Measurements from ENCODE around the gene ALG9.

Gene ALG9

DNA sequence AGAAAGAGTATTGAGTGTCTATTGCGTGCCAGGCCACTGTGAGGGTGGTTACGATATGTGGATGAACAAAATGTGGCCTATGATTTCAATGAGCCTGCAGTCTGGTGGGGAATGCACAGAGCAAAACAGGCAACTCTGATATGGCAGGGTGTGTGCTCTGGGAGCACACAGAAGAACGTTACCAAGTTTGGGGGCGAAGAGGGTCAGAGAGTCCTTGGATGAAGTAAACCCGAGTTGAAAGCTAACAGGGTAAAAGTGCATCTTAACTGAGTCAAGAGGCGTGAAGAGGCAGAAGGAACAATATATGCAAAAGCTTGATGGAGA is 8.2 kb upstream of the ALG9 start (continued):
- TF ChIP-seq, protein P1, sequence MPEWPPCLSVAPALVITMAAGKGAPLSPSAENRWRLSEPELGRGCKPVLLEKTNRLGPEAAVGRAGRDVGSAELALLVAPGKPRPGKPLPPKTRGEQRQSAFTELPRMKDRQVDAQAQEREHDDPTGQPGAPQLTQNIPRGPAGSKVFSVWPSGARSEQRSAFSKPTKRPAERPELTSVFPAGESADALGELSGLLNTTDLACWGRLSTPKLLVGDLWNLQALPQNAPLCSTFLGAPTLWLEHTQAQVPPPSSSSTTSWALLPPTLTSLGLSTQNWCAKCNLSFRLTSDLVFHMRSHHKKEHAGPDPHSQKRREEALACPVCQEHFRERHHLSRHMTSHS (tag by site-specific recombination; IDR thresholded peaks at IDR 0.05): no peak

DNA sequence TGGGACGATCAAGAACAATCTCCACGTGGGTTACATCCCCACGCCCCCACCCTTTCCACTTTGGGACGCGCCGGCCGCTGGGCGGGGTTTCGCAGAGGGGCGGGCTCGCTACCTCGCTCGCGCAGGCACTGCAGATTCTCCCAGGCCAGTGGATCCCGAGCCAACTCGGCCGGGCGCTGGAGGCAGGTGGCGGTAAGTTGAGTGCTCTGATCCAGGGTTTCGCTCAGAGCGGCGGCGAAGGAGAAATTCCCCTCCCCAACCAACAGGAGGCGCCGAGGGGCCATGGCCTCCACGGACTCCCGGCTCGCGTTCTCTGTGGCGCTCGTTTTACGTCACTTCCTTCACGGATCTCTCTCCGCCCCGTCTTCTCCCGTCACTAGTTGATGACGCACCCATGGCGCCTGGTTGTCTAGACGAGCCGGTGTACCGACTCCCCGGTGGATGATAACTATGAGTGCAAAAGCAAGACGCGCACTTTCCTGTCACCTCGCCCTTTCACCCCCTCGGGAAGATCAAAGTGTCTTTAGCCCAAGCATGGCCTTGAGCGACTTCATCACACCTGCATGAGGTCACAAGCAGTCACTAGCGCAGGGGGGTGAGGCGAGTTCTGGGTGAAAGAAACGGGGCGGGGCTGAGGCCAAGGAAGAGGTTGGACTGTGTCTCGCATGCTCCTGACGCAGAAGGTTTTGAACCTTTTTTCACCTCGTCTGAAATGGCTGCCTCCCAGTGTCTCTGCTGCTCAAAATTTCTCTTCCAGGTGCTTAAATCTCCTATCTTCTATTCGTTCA is 7.7 kb upstream of the ALG9 start, which contains the start of the genes CFAP68 and FDXACB1:
Gene CFAP68, plus strand, starts transcription at position 693 of the 788 bp plus-strand sequence. Its CDS starts 20 bp downstream, at position 713.
Gene FDXACB1, minus strand, starts transcription at position 317 of the 788 bp plus-strand sequence. Its CDS starts 33 bp downstream, at position 284.
- ChIA-PET POLR2A (interaction anchor here (0.9 to 1.1 kb wide), 2 partner anchors 48 kb away, joined by 4 read pairs; no protein-coding TSS in a partner anchor), CTCF (interaction anchor here (0.6 to 2.0 kb wide), 4 partner anchors 33 to 245 kb away, joined by 3 to 19 read pairs (median 4); no protein-coding TSS in a partner anchor)
- H3K4me1 ChIP-seq (ENCODE audit: control insufficient read depth, insufficient read depth, low read length): no peaks in the 10 kb centered on the region
- H3K36me3 ChIP-seq (ENCODE audit: control insufficient read depth in 2 of 2, insufficient read depth in 1 of 2, low read length in 2 of 2): peaks cover 0 to 16% of the 10 kb centered on the region in 2 experiments; a peak in 1 of 3 replicates
- H3K4me3 ChIP-seq (ENCODE audit: low read depth, low read length): peak within 1 kb of the TSS; percentile 65
- peak within 1 kb of the TSS; percentile 52 for H3K27ac ChIP-seq (ENCODE audit: extremely low read depth, low read depth, low read length)
- no peaks in the 10 kb centered on the region for H3K9me3 ChIP-seq (ENCODE audit: control insufficient read depth, insufficient read depth, low read depth, low read length)
- TF ChIP-seq YY1 (tag by site-specific recombination; IDR thresholded peaks at IDR 0.05): peak; percentile 76; the same call in 1 of the 2 replicates
- TF ChIP-seq ZBTB20 (tag by site-specific recombination; IDR thresholded peaks at IDR 0.05): no peak
- peak; percentile 63 for TF ChIP-seq ZNF654 (tag by site-specific recombination; IDR thresholded peaks at IDR 0.05; ENCODE audit: low read depth)
- TF ChIP-seq ZNF560 (tag by site-specific recombination; IDR thresholded peaks at IDR 0.05; ENCODE audit: borderline replicate concordance): no peak
- peak; percentile 86 for TF ChIP-seq ZBTB6 (tag by site-specific recombination; IDR thresholded peaks at IDR 0.05)
- TF ChIP-seq ZNF362 (tag by site-specific recombination; IDR thresholded peaks at IDR 0.05): 0 out of 2 replicates have a peak, but pooled peaks have one; percentile 16
- no peak for TF ChIP-seq ZNF521 (tag by site-specific recombination; IDR thresholded peaks at IDR 0.05)
- no peak for TF ChIP-seq ZNF423 (tag by site-specific recombination; IDR thresholded peaks at IDR 0.05)
- peak; percentile 73 for TF ChIP-seq ZFHX2 (tag by site-specific recombination; conservative IDR thresholded peaks at IDR 0.05)
- TF ChIP-seq ZNF558 (tag by site-specific recombination; IDR thresholded peaks at IDR 0.05): no peak
- TF ChIP-seq ZNF2 (tag by site-specific recombination; IDR thresholded peaks at IDR 0.05): peak; percentile 56; the same call in 1 of the 2 replicates
- peak; percentile 38; the same call in 1 of the 2 replicates for TF ChIP-seq ZSCAN30 (tag by site-specific recombination; IDR thresholded peaks at IDR 0.05)
- peak; percentile 76 for TF ChIP-seq ZNF366 (tag by site-specific recombination; conservative IDR thresholded peaks at IDR 0.05)
- TF ChIP-seq, protein P2, sequence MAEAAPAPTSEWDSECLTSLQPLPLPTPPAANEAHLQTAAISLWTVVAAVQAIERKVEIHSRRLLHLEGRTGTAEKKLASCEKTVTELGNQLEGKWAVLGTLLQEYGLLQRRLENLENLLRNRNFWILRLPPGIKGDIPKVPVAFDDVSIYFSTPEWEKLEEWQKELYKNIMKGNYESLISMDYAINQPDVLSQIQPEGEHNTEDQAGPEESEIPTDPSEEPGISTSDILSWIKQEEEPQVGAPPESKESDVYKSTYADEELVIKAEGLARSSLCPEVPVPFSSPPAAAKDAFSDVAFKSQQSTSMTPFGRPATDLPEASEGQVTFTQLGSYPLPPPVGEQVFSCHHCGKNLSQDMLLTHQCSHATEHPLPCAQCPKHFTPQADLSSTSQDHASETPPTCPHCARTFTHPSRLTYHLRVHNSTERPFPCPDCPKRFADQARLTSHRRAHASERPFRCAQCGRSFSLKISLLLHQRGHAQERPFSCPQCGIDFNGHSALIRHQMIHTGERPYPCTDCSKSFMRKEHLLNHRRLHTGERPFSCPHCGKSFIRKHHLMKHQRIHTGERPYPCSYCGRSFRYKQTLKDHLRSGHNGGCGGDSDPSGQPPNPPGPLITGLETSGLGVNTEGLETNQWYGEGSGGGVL (tag by site-specific recombination; IDR thresholded peaks at IDR 0.05): no peak
- TF ChIP-seq PATZ1 (tag by site-specific recombination; IDR thresholded peaks at IDR 0.05): peak; percentile 68
- TF ChIP-seq ZNF843 (tag by site-specific recombination; IDR thresholded peaks at IDR 0.05): 0 out of 2 replicates have a peak, but pooled peaks have one; percentile 53
- TF ChIP-seq ZBTB7A (tag by site-specific recombination; IDR thresholded peaks at IDR 0.05; ENCODE audit: low read depth): no peak
- TF ChIP-seq PRDM1 (tag by site-specific recombination; IDR thresholded peaks at IDR 0.05): peak; percentile 62
- TF ChIP-seq AEBP2 (tag by site-specific recombination; IDR thresholded peaks at IDR 0.05; ENCODE audit: borderline replicate concordance): no peak
- TF ChIP-seq ZFP37 (tag by site-specific recombination; IDR thresholded peaks at IDR 0.05): peak; percentile 42; the same call in 1 of the 2 replicates
- peak; percentile 68; the same call in 1 of the 2 replicates for TF ChIP-seq ZNF501 (tag by site-specific recombination; IDR thresholded peaks at IDR 0.05)
- no peak for TF ChIP-seq REPIN1 (tag by site-specific recombination; IDR thresholded peaks at IDR 0.05; ENCODE audit: low read depth)
- TF ChIP-seq, protein P3, sequence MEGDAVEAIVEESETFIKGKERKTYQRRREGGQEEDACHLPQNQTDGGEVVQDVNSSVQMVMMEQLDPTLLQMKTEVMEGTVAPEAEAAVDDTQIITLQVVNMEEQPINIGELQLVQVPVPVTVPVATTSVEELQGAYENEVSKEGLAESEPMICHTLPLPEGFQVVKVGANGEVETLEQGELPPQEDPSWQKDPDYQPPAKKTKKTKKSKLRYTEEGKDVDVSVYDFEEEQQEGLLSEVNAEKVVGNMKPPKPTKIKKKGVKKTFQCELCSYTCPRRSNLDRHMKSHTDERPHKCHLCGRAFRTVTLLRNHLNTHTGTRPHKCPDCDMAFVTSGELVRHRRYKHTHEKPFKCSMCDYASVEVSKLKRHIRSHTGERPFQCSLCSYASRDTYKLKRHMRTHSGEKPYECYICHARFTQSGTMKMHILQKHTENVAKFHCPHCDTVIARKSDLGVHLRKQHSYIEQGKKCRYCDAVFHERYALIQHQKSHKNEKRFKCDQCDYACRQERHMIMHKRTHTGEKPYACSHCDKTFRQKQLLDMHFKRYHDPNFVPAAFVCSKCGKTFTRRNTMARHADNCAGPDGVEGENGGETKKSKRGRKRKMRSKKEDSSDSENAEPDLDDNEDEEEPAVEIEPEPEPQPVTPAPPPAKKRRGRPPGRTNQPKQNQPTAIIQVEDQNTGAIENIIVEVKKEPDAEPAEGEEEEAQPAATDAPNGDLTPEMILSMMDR (tag by site-specific recombination; IDR thresholded peaks at IDR 0.05): peak; percentile 94
- TF ChIP-seq ZXDB (tag by site-specific recombination; IDR thresholded peaks at IDR 0.05): peak; percentile 87

Measured in HEK293 (cell line).